HUES64 (cell line): Measurements from ENCODE around the gene FA2H.
"Not testable (repeated sequence)": the region's sequence is repeated elsewhere in the genome, so short reads cannot be mapped to it uniquely, and the experiment has no call there.

Source experiments
- H3K27ac ChIP-seq: 2 replicates; pipeline ENCODE4 v1.7.0; 2013; ENCODE audit warnings: low read depth, low read length, inconsistent platforms
- H3K27me3 ChIP-seq: 2 replicates; pipeline ENCODE4 v1.6.1; 2013; ENCODE audit warnings: mild to moderate bottlenecking, low read length; ENCODE audit not compliant: insufficient read depth
- H3K36me3 ChIP-seq: 2 replicates; pipeline ENCODE4 v1.6.1; 2013; ENCODE audit warnings: mild to moderate bottlenecking, low read length; ENCODE audit not compliant: insufficient read depth
- H3K4me1 ChIP-seq: 2 replicates; pipeline ENCODE4 v1.6.1; 2013; ENCODE audit warnings: mild to moderate bottlenecking, low read length, moderate library complexity; ENCODE audit not compliant: insufficient read depth
- H3K4me3 ChIP-seq: 2 replicates; pipeline ENCODE4 v1.5.1; 2013; ENCODE audit warnings: mild to moderate bottlenecking, low read length, moderate library complexity
- H3K9ac ChIP-seq: 2 replicates; pipeline ENCODE4 v1.6.1; 2013; ENCODE audit warnings: mild to moderate bottlenecking, low read depth, low read length
- H3K9me3 ChIP-seq: 2 replicates; pipeline ENCODE4 v1.6.1; 2013; ENCODE audit warnings: low read depth, low read length; ENCODE audit not compliant: insufficient read depth
- WGBS: fragments of 150-250, 120-280 bp; methylation state at CpG from one replicate; pipeline ENCODE4 v1.1.7; 2013; ENCODE audit warnings: missing lambda C conversion rate; 5-methylcytosine and 5-hydroxymethylcytosine counted together

FA2H gene

GRCh38 chr16:74769586-74770190 is 4.9 kb downstream of the FA2H start:
- H3K9ac ChIP-seq: no peak overlapping the region
- no peaks in the 10 kb centered on the region for H3K36me3 ChIP-seq
- H3K4me3 ChIP-seq: no peak overlapping the region
- H3K27ac ChIP-seq: no peak overlapping the region
- H3K9me3 ChIP-seq: no peaks in the 10 kb centered on the region
- H3K4me1 ChIP-seq: no peaks in the 10 kb centered on the region
- 88% methylated on average over 10 of the region's 10 CpGs for WGBS
- peaks cover 28% of the 10 kb centered on the region for H3K27me3 ChIP-seq

GRCh38 chr16:74768239-74768638 is 6.4 kb downstream of the FA2H start:
- WGBS: 86% methylated on average over 6 of the region's 6 CpGs
- peaks cover 13% of the 10 kb centered on the region for H3K27me3 ChIP-seq
- no peaks in the 10 kb centered on the region for H3K36me3 ChIP-seq

GRCh38 chr16:74767749-74768148 is 6.9 kb downstream of the FA2H start:
- H3K27ac ChIP-seq: no peak overlapping the region
- H3K9ac ChIP-seq: no peak overlapping the region
- WGBS: 92% methylated on average over 6 of the region's 7 CpGs
- peaks cover 8% of the 10 kb centered on the region; the same call in 1 of the 2 replicates for H3K27me3 ChIP-seq
- no peaks in the 10 kb centered on the region for H3K4me1 ChIP-seq
- H3K9me3 ChIP-seq: no peaks in the 10 kb centered on the region; the same call in 1 of the 2 replicates
- H3K36me3 ChIP-seq: no peaks in the 10 kb centered on the region
- no peak overlapping the region for H3K4me3 ChIP-seq

More at GRCh38 chr16:74768239-74768638, 6.4 kb downstream of the FA2H start:
- Histone ChIP-seq H3K4me1 (no peaks in the 10 kb centered on the region), H3K27ac (no peak overlapping the region), H3K9ac (no peak overlapping the region), H3K4me3 (no peak overlapping the region), H3K9me3 (no peaks in the 10 kb centered on the region; the same call in 1 of the 2 replicates)

- Histone ChIP-seq H3K36me3 (no peaks in the 10 kb centered on the region), H3K4me3 (no peak overlapping the region), H3K27me3 (no peaks in the 10 kb centered on the region), H3K9ac (no peak overlapping the region), H3K27ac (no peak overlapping the region), H3K4me1 (no peaks in the 10 kb centered on the region), H3K9me3 (no peaks in the 10 kb centered on the region; the same call in 1 of the 2 replicates)
- WGBS: 93% methylated on average over 6 of the region's 7 CpGs
Observed at GRCh38 chr16:74766729-74767128, 7.9 kb downstream of the FA2H start.

- H3K9ac ChIP-seq, H3K27me3 ChIP-seq, H3K36me3 ChIP-seq, H3K4me3 ChIP-seq, H3K9me3 ChIP-seq, H3K4me1 ChIP-seq, H3K27ac ChIP-seq: not testable (repeated sequence)
- 90% methylated on average over 2 of the region's 3 CpGs for WGBS
Observed at GRCh38 chr16:74764184-74764583, 10.4 kb downstream of the FA2H start.

DNA sequence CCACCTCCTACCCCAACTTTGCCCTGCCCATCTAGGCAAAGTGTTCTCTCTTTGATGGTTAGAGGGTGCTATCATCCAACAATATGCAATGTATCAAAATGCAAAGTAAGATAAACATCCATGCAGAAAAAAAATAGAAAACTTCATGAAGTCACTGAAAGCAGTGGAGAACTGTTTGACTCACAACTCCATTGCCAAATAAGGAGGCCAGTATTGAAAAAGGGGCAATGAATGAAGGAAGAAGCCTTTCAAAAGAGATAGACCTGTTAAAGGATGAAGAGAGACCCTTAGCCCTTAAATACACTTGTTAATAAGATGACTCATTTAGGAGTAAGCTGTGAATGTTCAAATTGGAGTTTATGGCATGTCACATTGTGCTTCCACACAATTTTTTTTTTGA is 13.0 kb downstream of the FA2H start:
- no peaks in the 10 kb centered on the region; the same call in 1 of the 2 replicates for H3K9me3 ChIP-seq
- H3K9ac ChIP-seq: no peak overlapping the region
- no peak overlapping the region for H3K4me3 ChIP-seq
- no peaks in the 10 kb centered on the region for H3K36me3 ChIP-seq
- H3K27me3 ChIP-seq: no peaks in the 10 kb centered on the region
- H3K27ac ChIP-seq: no peak overlapping the region
- no peaks in the 10 kb centered on the region for H3K4me1 ChIP-seq

- Histone ChIP-seq H3K9me3 (no peaks in the 10 kb centered on the region; the same call in 1 of the 2 replicates), H3K27ac (no peak overlapping the region), H3K27me3 (no peaks in the 10 kb centered on the region), H3K36me3 (no peaks in the 10 kb centered on the region), H3K4me1 (no peaks in the 10 kb centered on the region), H3K4me3 (no peak overlapping the region), H3K9ac (no peak overlapping the region)
- WGBS: 94% methylated on average over 11 of the region's 11 CpGs
Observed at GRCh38 chr16:74760007-74760767, 14.4 kb downstream of the FA2H start.

- Histone ChIP-seq H3K9me3 (no peaks in the 10 kb centered on the region; the same call in 1 of the 2 replicates), H3K27me3 (no peaks in the 10 kb centered on the region), H3K4me1 (no peaks in the 10 kb centered on the region), H3K9ac (no peak overlapping the region), H3K36me3 (no peaks in the 10 kb centered on the region), H3K27ac (no peak overlapping the region), H3K4me3 (no peak overlapping the region)
- 91% methylated on average over 3 of the region's 3 CpGs for WGBS
Observed at GRCh38 chr16:74759564-74759963, 15.1 kb downstream of the FA2H start.

DNA sequence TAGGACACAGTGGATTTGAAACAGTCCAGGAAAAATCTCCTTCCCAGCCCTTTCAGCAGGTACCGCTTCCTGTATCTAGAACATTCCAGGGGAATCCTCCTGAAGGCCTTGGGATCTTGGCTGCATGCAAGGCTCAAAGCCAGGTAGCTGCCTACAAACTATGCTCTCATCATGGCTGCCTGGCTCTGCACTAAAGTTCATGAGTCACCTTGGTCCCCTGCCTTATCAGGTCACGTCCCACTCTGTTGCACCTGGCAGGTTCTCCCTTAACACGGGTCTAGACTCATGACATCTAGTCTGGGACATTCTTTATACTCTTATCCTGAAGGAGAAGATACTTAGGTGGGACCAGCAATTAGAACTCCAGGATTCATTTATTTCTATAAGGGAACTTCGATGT is 15.8 kb downstream of the FA2H start:
- no peak overlapping the region for H3K9ac ChIP-seq
- WGBS: 91% methylated on average over 4 of the region's 4 CpGs

DNA sequence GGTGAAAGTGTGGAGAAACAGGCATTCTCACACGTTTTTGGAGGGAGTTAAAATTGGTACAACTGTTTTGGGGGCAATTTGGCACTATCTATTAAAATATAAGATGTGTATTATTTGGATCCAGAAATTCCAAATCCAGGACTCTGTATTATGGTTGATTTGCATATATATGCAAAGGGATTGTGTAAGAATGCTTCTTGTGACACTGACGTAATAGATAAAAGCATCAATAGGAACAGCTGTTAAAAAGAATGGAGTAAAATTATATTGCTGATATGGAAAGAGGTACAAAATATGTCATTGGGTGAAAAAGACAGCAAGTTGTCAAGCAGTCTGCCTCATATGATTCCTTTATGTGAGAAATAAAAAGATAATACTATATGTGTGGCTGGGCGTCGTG is 17.3 kb downstream of the FA2H start:
- no peaks in the 10 kb centered on the region for H3K27me3 ChIP-seq
- no peak overlapping the region for H3K9ac ChIP-seq
- 91% methylated on average over 4 of the region's 4 CpGs for WGBS
- no peak overlapping the region for H3K4me3 ChIP-seq
- H3K9me3 ChIP-seq: no peaks in the 10 kb centered on the region
- H3K4me1 ChIP-seq: no peaks in the 10 kb centered on the region
- no peaks in the 10 kb centered on the region for H3K36me3 ChIP-seq
- H3K27ac ChIP-seq: no peak overlapping the region

More for the DNA sequence above, 15.8 kb downstream of the FA2H start:
- H3K9me3 ChIP-seq: no peaks in the 10 kb centered on the region
- no peaks in the 10 kb centered on the region for H3K36me3 ChIP-seq
- no peaks in the 10 kb centered on the region for H3K27me3 ChIP-seq
- no peak overlapping the region for H3K4me3 ChIP-seq
- H3K4me1 ChIP-seq: no peaks in the 10 kb centered on the region
- no peak overlapping the region for H3K27ac ChIP-seq

- no peak overlapping the region for H3K9ac ChIP-seq
- WGBS: 73% methylated on average over 6 of the region's 6 CpGs
- H3K27me3 ChIP-seq: no peaks in the 10 kb centered on the region
- no peaks in the 10 kb centered on the region for H3K36me3 ChIP-seq
- no peak overlapping the region for H3K27ac ChIP-seq
- H3K4me1 ChIP-seq: no peaks in the 10 kb centered on the region
- H3K9me3 ChIP-seq: no peaks in the 10 kb centered on the region
- no peak overlapping the region for H3K4me3 ChIP-seq
Observed at GRCh38 chr16:74756203-74756602, 18.4 kb downstream of the FA2H start.
